ENCODE results near the gene DMBX1. TPM values are rescaled to one million over a fixed set of nuclear protein-coding genes. Genes with fewer than 3 reads are reported as not detected.

Gene DMBX1
- polyA plus RNA-seq, 2 of the 4 experiments (the other 2 are of a cell fraction) = 0.44 to 2.2 TPM

- 91% methylated on average over 19 of the region's 19 CpGs for WGBS (ENCODE audit: missing lambda C conversion rate)
- FAIRE-seq = no peak
- CTCF ChIA-PET = interaction anchor here (0.8 to 2.5 kb wide), 4 partner anchors 12 to 107 kb away, joined by 3 to 7 read pairs (median 4); no protein-coding TSS in a partner anchor
These were observed 20.8 kb downstream of the DMBX1 start for GRCh38 chr1:46510341-46510997.

GRCh38 chr1:46510998-46511365, 21.3 kb downstream of the DMBX1 start:
- POLR2A ChIA-PET = no interaction called here
- FAIRE-seq = no peak
- 100% methylated on average over 2 of the region's 8 CpGs for WGBS (ENCODE audit: missing lambda C conversion rate)

More at GRCh38 chr1:46510341-46510997, 20.8 kb downstream of the DMBX1 start:
- POLR2A ChIA-PET = no interaction called here
- Histone ChIP-seq H3K4me2 (no peak overlapping the region), H3K4me3 (no peak overlapping the region), H3K27ac (no peak overlapping the region), H3K4me1 (peaks cover 8% of the 10 kb centered on the region; the same call in 1 of the 3 replicates), H3K9me3 (no peaks in the 10 kb centered on the region)
- ATAC-seq (no peak), DNase-seq (ENCODE audit: low read depth in 1 of 2, low spot score in 1 of 2) (no peak)
- TF ChIP-seq RARB (CRISPR knock-in tag; IDR thresholded peaks at IDR 0.05) (no peak), HOXA7 (CRISPR knock-in tag; IDR thresholded peaks at IDR 0.05) (no peak), MAZ (IDR thresholded peaks at IDR 0.05; ENCODE audit: borderline replicate concordance, low read depth, low read length) (no peak), EHMT2 (IDR thresholded peaks at IDR 0.05; ENCODE audit: low read depth) (no peak), ZSCAN20 (CRISPR knock-in tag; IDR thresholded peaks at IDR 0.05) (no peak), HMGXB4 (CRISPR knock-in tag; IDR thresholded peaks at IDR 0.05; ENCODE audit: borderline replicate concordance) (no peak)
- TF ChIP-seq, protein P1, sequence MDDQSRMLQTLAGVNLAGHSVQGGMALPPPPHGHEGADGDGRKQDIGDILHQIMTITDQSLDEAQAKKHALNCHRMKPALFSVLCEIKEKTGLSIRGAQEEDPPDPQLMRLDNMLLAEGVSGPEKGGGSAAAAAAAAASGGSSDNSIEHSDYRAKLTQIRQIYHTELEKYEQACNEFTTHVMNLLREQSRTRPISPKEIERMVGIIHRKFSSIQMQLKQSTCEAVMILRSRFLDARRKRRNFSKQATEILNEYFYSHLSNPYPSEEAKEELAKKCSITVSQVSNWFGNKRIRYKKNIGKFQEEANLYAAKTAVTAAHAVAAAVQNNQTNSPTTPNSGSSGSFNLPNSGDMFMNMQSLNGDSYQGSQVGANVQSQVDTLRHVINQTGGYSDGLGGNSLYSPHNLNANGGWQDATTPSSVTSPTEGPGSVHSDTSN (IDR thresholded peaks at IDR 0.05) = no peak
- TF ChIP-seq, protein P2, sequence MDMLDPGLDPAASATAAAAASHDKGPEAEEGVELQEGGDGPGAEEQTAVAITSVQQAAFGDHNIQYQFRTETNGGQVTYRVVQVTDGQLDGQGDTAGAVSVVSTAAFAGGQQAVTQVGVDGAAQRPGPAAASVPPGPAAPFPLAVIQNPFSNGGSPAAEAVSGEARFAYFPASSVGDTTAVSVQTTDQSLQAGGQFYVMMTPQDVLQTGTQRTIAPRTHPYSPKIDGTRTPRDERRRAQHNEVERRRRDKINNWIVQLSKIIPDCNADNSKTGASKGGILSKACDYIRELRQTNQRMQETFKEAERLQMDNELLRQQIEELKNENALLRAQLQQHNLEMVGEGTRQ (IDR thresholded peaks at IDR 0.05) = no peak
- TF ChIP-seq, protein P3, sequence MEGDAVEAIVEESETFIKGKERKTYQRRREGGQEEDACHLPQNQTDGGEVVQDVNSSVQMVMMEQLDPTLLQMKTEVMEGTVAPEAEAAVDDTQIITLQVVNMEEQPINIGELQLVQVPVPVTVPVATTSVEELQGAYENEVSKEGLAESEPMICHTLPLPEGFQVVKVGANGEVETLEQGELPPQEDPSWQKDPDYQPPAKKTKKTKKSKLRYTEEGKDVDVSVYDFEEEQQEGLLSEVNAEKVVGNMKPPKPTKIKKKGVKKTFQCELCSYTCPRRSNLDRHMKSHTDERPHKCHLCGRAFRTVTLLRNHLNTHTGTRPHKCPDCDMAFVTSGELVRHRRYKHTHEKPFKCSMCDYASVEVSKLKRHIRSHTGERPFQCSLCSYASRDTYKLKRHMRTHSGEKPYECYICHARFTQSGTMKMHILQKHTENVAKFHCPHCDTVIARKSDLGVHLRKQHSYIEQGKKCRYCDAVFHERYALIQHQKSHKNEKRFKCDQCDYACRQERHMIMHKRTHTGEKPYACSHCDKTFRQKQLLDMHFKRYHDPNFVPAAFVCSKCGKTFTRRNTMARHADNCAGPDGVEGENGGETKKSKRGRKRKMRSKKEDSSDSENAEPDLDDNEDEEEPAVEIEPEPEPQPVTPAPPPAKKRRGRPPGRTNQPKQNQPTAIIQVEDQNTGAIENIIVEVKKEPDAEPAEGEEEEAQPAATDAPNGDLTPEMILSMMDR (IDR thresholded peaks at IDR 0.05) = no peak

More at GRCh38 chr1:46510998-46511365, 21.3 kb downstream of the DMBX1 start:
- no peak for DNase-seq (ENCODE audit: low read depth in 1 of 2, low spot score in 1 of 2)
- Histone ChIP-seq H3K9me3 (no peaks in the 10 kb centered on the region), H3K4me2 (no peak overlapping the region), H3K4me3 (no peak overlapping the region), H3K27ac (no peak overlapping the region), H3K4me1 (peaks cover 8% of the 10 kb centered on the region; the same call in 1 of the 3 replicates)
- TF ChIP-seq ZNF302 (CRISPR knock-in tag; IDR thresholded peaks at IDR 0.05) = no peak
- TF ChIP-seq, protein P3 (IDR thresholded peaks at IDR 0.05) = no peak
- TF ChIP-seq HOXB13 (CRISPR knock-in tag; IDR thresholded peaks at IDR 0.05; ENCODE audit: low read depth) = no peak
- TF ChIP-seq JUNB (IDR thresholded peaks at IDR 0.05) = no peak
- ATAC-seq = no peak
- CTCF ChIA-PET = interaction anchor here (0.8 to 2.5 kb wide), 4 partner anchors 11 to 107 kb away, joined by 3 to 7 read pairs (median 4); no protein-coding TSS in a partner anchor

All from A549 (cell line).